Activated naive CD4-positive, alpha-beta T cell treated with anti-CD3 and anti-CD28 coated beads, Interleukin-2, amount 10 ng/mL, durations not matched to agents 7 days and 5 days (primary cell): ENCODE data around the gene DNAJB13.
"Not testable (repeated sequence)": the region's sequence is repeated elsewhere in the genome, so short reads cannot be mapped to it uniquely, and the experiment has no call there.

Source experiments
- CTCF ChIA-PET: fragments of 350-600 bp; sonication (Branson Sonifier 250); formaldehyde crosslinking; loops from one replicate; lab custom pipeline; 2021; ENCODE audit warnings: antibody characterized with exemption; lab: Charles Lee
- DNase-seq: peaks from one replicate; pipeline ENCODE4 v3.0.0-alpha.2; 2020
- H3K27ac Mint-ChIP-seq: one replicate; pipeline ENCODE4 v1.8.0; 2021; ENCODE audit warnings: mild to moderate bottlenecking, moderate library complexity, mixed read lengths
- H3K27me3 Mint-ChIP-seq: one replicate; pipeline ENCODE4 v1.8.0; 2021; ENCODE audit warnings: mild to moderate bottlenecking, mixed read lengths
- H3K36me3 Mint-ChIP-seq: one replicate; pipeline ENCODE4 v1.8.0; 2021; ENCODE audit warnings: mixed read lengths
- H3K4me1 Mint-ChIP-seq: one replicate; pipeline ENCODE4 v1.8.0; 2021; ENCODE audit warnings: mixed read lengths
- H3K4me3 Mint-ChIP-seq: one replicate; pipeline ENCODE4 v1.8.0; 2021; ENCODE audit warnings: mild to moderate bottlenecking, moderate library complexity, mixed read lengths
- H3K9me3 Mint-ChIP-seq: one replicate; pipeline ENCODE4 v1.8.0; 2021; ENCODE audit warnings: mixed read lengths

DNAJB13 gene

GRCh38 chr11:73976451-73977151 is 25.8 kb downstream of the DNAJB13 start:
- H3K4me1 Mint-ChIP-seq, result peaks cover 86% of the 10 kb centered on the region
- H3K4me3 Mint-ChIP-seq, result no peak overlapping the region

GRCh38 chr11:73977856-73978519 is 27.2 kb downstream of the DNAJB13 start:
- CTCF ChIA-PET, result no interaction called here
- Mint-ChIP-seq H3K27ac (peak overlapping the region; percentile 99), H3K27me3 (no peaks in the 10 kb centered on the region), H3K4me3 (peak overlapping the region; percentile 31), H3K4me1 (peaks cover 75% of the 10 kb centered on the region), H3K36me3 (peaks cover 93% of the 10 kb centered on the region), H3K9me3 (no peaks in the 10 kb centered on the region)
- DNase-seq, result no peak

More at GRCh38 chr11:73976451-73977151, 25.8 kb downstream of the DNAJB13 start:
- DNase-seq, result no peak
- Mint-ChIP-seq H3K27me3 (no peaks in the 10 kb centered on the region), H3K27ac (peak overlapping the region; percentile 99), H3K36me3 (peaks cover 90% of the 10 kb centered on the region), H3K9me3 (no peaks in the 10 kb centered on the region)
- CTCF ChIA-PET, result interaction anchor here (1.1 kb wide), 1 partner anchor 28 kb away, joined by 3 read pairs; no protein-coding TSS in a partner anchor

GRCh38 chr11:73978576-73979086 is 27.8 kb downstream of the DNAJB13 start:
- H3K27me3 Mint-ChIP-seq, result no peaks in the 10 kb centered on the region
- H3K36me3 Mint-ChIP-seq, result peaks cover 88% of the 10 kb centered on the region
- H3K4me3 Mint-ChIP-seq, result peak overlapping the region; percentile 93
- no peaks in the 10 kb centered on the region for H3K9me3 Mint-ChIP-seq
- DNase-seq, result no peak
- H3K4me1 Mint-ChIP-seq, result peaks cover 73% of the 10 kb centered on the region
- CTCF ChIA-PET, result interaction anchor here (2.8 kb wide), 1 partner anchor 192 kb away, joined by 13 read pairs; the partner anchor contains the start of genes C2CD3 and PPME1
- peak overlapping the region; percentile 97 for H3K27ac Mint-ChIP-seq

- Mint-ChIP-seq H3K4me3 (peak overlapping the region; percentile 93), H3K4me1 (peaks cover 68% of the 10 kb centered on the region), H3K27me3 (no peaks in the 10 kb centered on the region), H3K9me3 (no peaks in the 10 kb centered on the region), H3K27ac (peak overlapping the region; percentile 97), H3K36me3 (peaks cover 73% of the 10 kb centered on the region)
- peak; percentile 94 for DNase-seq
- CTCF ChIA-PET, result interaction anchor here (0.7 to 2.8 kb wide), 9 partner anchors 10 to 190 kb away, joined by 3 to 15 read pairs (median 5); partner anchors contain the start of genes C2CD3 and PPME1
These were observed 29.5 kb downstream of the DNAJB13 start for GRCh38 chr11:73980001-73980961.

GRCh38 chr11:73981051-73981805 is 30.4 kb downstream of the DNAJB13 start:
- H3K27ac Mint-ChIP-seq, result peak overlapping the region; percentile 97
- no peaks in the 10 kb centered on the region for H3K27me3 Mint-ChIP-seq
- peaks cover 64% of the 10 kb centered on the region for H3K4me1 Mint-ChIP-seq
- H3K36me3 Mint-ChIP-seq, result peaks cover 64% of the 10 kb centered on the region
- CTCF ChIA-PET, result interaction anchor here (0.7 to 2.8 kb wide), 8 partner anchors 14 to 189 kb away, joined by 3 to 15 read pairs (median 4); partner anchors contain the start of genes C2CD3 and PPME1
- H3K4me3 Mint-ChIP-seq, result peak overlapping the region; percentile 93
- DNase-seq, result no peak
- no peaks in the 10 kb centered on the region for H3K9me3 Mint-ChIP-seq

GRCh38 chr11:73982595-73982989 is 31.8 kb downstream of the DNAJB13 start, which contains the start of gene UCP2:
Gene UCP2, minus strand, starts transcription at chr11:73982843. Its CDS starts 4,465 bp downstream, at chr11:73978378.
- Mint-ChIP-seq H3K4me1 (peaks cover 51% of the 10 kb centered on the region), H3K27ac (peak within 1 kb of the TSS; percentile 97), H3K4me3 (peak within 1 kb of the TSS; percentile 93), H3K36me3 (peaks cover 52% of the 10 kb centered on the region), H3K27me3 (no peaks in the 10 kb centered on the region), H3K9me3 (no peaks in the 10 kb centered on the region)
- peak; percentile 91 for DNase-seq
- CTCF ChIA-PET, result interaction anchor here (0.9 to 1.6 kb wide), 5 partner anchors 11 to 16 kb away, joined by 3 to 5 read pairs (median 3); no protein-coding TSS in a partner anchor

- H3K4me1 Mint-ChIP-seq, result peaks cover 46% of the 10 kb centered on the region
- peak overlapping the region; percentile 93 for H3K4me3 Mint-ChIP-seq
- peak overlapping the region; percentile 97 for H3K27ac Mint-ChIP-seq
- no peaks in the 10 kb centered on the region for H3K27me3 Mint-ChIP-seq
- peaks cover 46% of the 10 kb centered on the region for H3K36me3 Mint-ChIP-seq
- CTCF ChIA-PET, result interaction anchor here (0.8 to 1.6 kb wide), 6 partner anchors 10 to 22 kb away, joined by 3 to 5 read pairs (median 3); no protein-coding TSS in a partner anchor
- no peaks in the 10 kb centered on the region for H3K9me3 Mint-ChIP-seq
- peak; percentile 97 for DNase-seq
These were observed 32.3 kb downstream of the DNAJB13 start for GRCh38 chr11:73982990-73983740.

- Mint-ChIP-seq H3K27me3 (no peaks in the 10 kb centered on the region), H3K4me3 (peak overlapping the region; percentile 93), H3K4me1 (peaks cover 38% of the 10 kb centered on the region), H3K27ac (peak overlapping the region; percentile 97), H3K9me3 (no peaks in the 10 kb centered on the region), H3K36me3 (peaks cover 38% of the 10 kb centered on the region)
- CTCF ChIA-PET, result interaction anchor here (0.8 to 1.4 kb wide), 2 partner anchors 20 to 21 kb away, joined by 3 read pairs; no protein-coding TSS in a partner anchor
- DNase-seq, result peak; percentile 43
These were observed 33.1 kb downstream of the DNAJB13 start for GRCh38 chr11:73983741-73984538.

GRCh38 chr11:73985661-73986060 is 34.8 kb downstream of the DNAJB13 start:
- H3K4me3 Mint-ChIP-seq, H3K27me3 Mint-ChIP-seq, H3K9me3 Mint-ChIP-seq, DNase-seq: not testable (repeated sequence)
- Mint-ChIP-seq H3K4me1 (peaks cover 25% of the 10 kb centered on the region), H3K27ac (peak overlapping the region; percentile 1), H3K36me3 (peaks cover 23% of the 10 kb centered on the region)
- CTCF ChIA-PET, result interaction anchor here (1.1 kb wide), 1 partner anchor 19 kb away, joined by 3 read pairs; no protein-coding TSS in a partner anchor

- CTCF ChIA-PET, result no interaction called here
- H3K4me1 Mint-ChIP-seq, result peaks cover 32% of the 10 kb centered on the region
- H3K9me3 Mint-ChIP-seq, result no peaks in the 10 kb centered on the region
- no peak overlapping the region for H3K4me3 Mint-ChIP-seq
- peaks cover 3% of the 10 kb centered on the region for H3K27me3 Mint-ChIP-seq
- peaks cover 2% of the 10 kb centered on the region for H3K36me3 Mint-ChIP-seq
- no peak for DNase-seq
- no peak overlapping the region for H3K27ac Mint-ChIP-seq
These were observed 37.4 kb downstream of the DNAJB13 start for GRCh38 chr11:73988227-73988626.

- Mint-ChIP-seq H3K4me3 (no peak overlapping the region), H3K36me3 (no peaks in the 10 kb centered on the region), H3K9me3 (no peaks in the 10 kb centered on the region), H3K27me3 (peaks cover 3% of the 10 kb centered on the region), H3K27ac (no peak overlapping the region), H3K4me1 (peaks cover 24% of the 10 kb centered on the region)
- CTCF ChIA-PET, result no interaction called here
- no peak for DNase-seq
These were observed 38.3 kb downstream of the DNAJB13 start for GRCh38 chr11:73989156-73989555.
